GM19467 (cell line): Measurements from ENCODE around the gene PPP6R1.
A peak's percentile ranks its signal among the peaks of the same experiment; 100 is the strongest.

Experiments
- ATAC-seq: cut with Tn5 transposase; IDR thresholded peaks from one replicate; pipeline ENCODE4 v1.9.1; 2021; ENCODE audit warnings: mild to moderate bottlenecking, moderate library complexity; ENCODE audit not compliant: unreplicated experiment

The PPP6R1 gene

GRCh38 chr19:55283548-55284377 lies 24.9 kb upstream of the PPP6R1 start, which contains the start of gene BRSK1:
TSS of gene BRSK1 (plus strand) at chr19:55283997. CDS start at chr19:55284443, 446 bp downstream.
- ATAC-seq = no peak

DNA sequence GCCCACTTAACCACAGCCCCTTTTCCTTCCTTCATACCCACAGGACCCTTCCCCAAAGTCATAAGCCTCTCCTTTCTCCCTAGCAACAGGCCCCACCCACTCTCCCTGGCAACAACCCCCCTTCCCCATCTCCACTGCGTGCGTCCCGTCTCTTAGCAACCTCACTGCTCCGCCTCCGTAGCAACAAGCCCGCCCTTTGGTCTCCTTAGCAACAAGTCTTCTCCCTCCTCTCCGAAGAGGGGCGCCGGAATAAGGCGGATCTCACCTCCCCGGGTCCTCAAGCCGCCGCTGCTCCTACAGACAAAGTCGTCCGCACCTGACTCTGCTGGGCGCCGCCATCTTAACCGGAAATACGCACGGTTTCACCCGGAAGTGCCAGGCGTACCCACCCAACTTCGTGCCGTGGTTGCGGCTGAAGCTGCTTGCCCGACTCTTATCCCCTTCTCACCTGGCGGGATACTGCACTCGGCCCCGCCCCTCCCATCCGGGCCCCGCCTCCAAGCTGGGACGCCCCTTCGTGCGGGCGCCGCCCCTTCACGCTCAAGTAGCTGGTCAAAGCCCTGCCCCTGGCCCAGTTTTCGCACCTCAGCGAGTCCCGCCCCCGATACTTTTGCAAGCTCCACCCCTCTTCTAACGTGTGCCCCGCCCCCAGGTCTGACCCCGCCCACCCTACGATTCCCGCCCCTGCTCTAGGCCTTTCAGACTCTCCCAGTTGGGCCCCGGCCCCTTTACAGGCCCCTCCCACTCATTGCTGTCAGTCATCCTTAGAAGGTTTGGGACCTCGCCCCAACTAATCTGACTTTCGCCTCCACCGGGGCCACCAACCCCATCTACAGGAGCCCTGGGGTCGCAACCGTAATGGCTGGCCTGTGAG lies 21.2 kb upstream of the PPP6R1 start, which contains the start of gene HSPBP1:
Gene HSPBP1 (minus strand): TSS at position 341 of the 874 bp plus-strand sequence. CDS start 502 bp downstream, outside the sequence.
- ATAC-seq = peak; percentile 74

DNA sequence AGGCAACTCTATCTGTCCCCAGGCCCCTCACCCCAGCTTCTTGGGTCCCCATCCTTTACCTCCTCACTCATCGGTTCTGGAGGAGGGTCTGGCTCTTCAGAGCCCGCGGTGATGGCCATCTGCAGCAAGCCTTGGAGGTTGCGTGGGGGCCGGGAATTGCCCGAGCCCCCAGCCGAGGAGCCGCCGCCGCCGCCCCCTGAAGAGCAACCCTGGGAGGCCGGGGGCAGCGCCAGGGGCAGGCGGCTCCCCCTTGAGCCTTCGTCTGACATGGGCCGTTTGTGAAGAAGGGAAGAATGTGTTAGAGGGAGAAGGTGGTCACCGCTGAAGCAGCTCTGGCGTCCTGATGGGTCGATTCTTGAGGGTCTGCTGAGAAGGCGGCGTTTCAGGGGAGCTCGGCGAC lies 20.5 kb upstream of the PPP6R1 start:
- ATAC-seq = no peak

GRCh38 chr19:55278391-55279135 lies 19.7 kb upstream of the PPP6R1 start:
- ATAC-seq = no peak

DNA sequence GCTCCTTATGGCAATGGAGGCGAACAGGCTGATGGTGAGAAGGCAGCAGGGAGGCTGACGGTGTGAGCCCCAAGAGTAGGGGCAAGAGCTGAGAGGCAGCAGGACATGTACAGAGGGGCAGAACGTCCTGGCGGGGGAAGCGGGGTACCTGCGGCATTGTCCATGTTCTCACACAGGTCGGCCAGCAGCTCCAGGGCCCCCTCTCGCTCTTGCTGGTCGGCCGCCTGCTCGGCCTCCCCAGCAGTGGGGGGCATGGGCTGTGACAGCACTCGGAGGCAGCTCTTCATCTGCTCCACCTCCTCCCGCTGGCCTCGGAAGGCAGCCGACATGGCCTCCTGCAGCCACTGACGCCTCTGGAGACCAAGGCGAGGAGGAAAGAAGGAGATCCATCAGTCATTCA lies 18.7 kb upstream of the PPP6R1 start:
- no peak for ATAC-seq

- ATAC-seq = peak; percentile 4
These were observed 18.1 kb upstream of the PPP6R1 start for GRCh38 chr19:55276720-55277430.

DNA sequence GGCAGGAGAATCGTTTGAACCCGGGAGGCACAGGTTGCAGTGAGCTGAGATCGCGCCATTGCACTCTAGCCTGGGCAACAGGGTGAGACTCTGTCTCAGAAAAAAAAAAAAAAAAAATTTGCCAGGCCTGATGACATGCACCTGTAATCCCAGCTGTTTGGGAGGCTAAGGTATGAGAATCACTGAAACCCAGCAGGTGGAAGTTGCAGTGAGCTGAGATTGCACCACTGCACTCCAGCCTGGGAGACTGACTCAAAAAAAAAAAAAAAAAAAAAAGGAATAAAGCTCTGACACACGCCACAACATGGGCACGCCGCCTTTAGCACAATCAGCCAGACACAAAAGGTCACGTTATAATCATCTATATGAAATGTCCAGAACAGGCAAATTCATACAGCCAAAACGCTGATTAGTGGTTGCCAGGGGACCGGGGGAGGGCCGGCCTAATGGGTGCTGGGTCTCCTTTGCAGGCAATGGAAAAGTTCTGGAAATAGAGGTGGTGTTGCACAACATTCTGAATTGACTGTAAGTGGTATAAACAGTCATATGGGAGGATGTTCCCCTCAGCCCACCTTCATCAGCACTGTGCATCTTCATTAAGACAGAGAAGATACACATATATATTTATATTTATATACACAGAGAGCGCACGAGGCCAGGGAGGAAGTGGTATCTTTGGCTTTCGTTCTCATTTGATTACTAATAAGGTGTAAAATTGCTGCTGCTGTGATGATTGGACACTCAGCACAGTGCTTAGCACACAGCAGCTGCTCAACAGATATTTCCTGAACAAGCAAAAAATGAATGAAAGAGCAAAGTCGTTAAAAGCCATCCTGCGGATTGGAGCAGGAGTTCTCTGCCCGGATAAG lies 17.3 kb upstream of the PPP6R1 start:
- ATAC-seq = peak; percentile 45

- no peak for ATAC-seq
These were observed 15.3 kb upstream of the PPP6R1 start for GRCh38 chr19:55273978-55274707.

GRCh38 chr19:55272142-55272541 lies 13.3 kb upstream of the PPP6R1 start:
- no peak for ATAC-seq

- ATAC-seq = no peak
These were observed 11.5 kb upstream of the PPP6R1 start for GRCh38 chr19:55270172-55270942.

- no peak for ATAC-seq
These were observed 10.5 kb upstream of the PPP6R1 start for GRCh38 chr19:55269299-55269698.

- ATAC-seq = no peak
These were observed 8.0 kb upstream of the PPP6R1 start for GRCh38 chr19:55266840-55267239.

- no peak for ATAC-seq
These were observed 7.6 kb upstream of the PPP6R1 start for GRCh38 chr19:55266404-55266803.

- ATAC-seq = no peak
These were observed 7.0 kb upstream of the PPP6R1 start for GRCh38 chr19:55265723-55266386.

GRCh38 chr19:55265173-55265572 lies 6.4 kb upstream of the PPP6R1 start:
- ATAC-seq = no peak

GRCh38 chr19:55264531-55264930 lies 5.7 kb upstream of the PPP6R1 start:
- ATAC-seq = no peak

DNA sequence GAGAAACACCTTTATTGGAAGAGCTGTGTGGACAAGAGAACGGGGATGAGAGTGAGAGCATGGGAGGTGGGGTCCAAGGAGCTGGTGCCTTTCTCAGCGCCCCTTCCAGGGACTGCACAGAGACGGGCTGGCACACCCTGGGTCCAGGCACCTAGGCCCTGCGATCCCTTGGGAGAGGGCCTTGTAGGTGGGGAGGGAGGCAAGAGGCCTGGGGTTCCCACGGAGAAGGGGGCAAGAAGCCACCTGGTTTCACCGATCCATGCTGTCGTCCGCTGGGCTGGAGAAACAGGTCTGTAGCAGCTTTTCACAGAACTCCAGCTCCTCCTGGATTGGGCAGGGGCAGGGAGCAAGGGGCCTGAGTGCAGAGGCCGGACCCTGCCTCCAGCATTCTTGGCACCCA lies 3.5 kb upstream of the PPP6R1 start:
- ATAC-seq = no peak
